ENCODE results near the gene CCDC117. TPM values are rescaled to one million over a fixed set of nuclear protein-coding genes. Genes with fewer than 3 reads are reported as not detected.
A peak's percentile ranks its signal among the peaks of the same experiment; 100 is the strongest.
"Not testable (repeated sequence)": the region's sequence is repeated elsewhere in the genome, so short reads cannot be mapped to it uniquely, and the experiment has no call there.

The CCDC117 gene
- total and polyA plus RNA-seq, 12 donors = 5.9 to 15.0 (median 11.2) TPM

GRCh38 chr22:28800308-28801041 lies 28.0 kb downstream of the CCDC117 start, which contains the start of gene XBP1:
Gene XBP1 (minus strand): TSS chr22:28800569.
- intact Hi-C loops (cut with DNase I) = loop anchor here in 2 of 10 donors (1.0 kb wide), 2 partner anchors 29 to 58 kb away; partner anchors contain the start of gene HSCB (in 1 of the 2)
- Histone ChIP-seq H3K27ac (peak within 1 kb of the TSS; percentile 93 to 100 (median 100)), H3K36me3 (peaks cover 0 to 45% (median 20%) of the 10 kb centered on the region in 9 donors), H3K4me1 (peaks cover 11 to 62% (median 55%) of the 10 kb centered on the region in 9 donors), H3K9me3 (no peaks in the 10 kb centered on the region), H3K27me3 (no peaks in the 10 kb centered on the region), H3K4me3 (peak within 1 kb of the TSS; percentile 39 to 96 (median 88))
- TF ChIP-seq, protein P1, sequence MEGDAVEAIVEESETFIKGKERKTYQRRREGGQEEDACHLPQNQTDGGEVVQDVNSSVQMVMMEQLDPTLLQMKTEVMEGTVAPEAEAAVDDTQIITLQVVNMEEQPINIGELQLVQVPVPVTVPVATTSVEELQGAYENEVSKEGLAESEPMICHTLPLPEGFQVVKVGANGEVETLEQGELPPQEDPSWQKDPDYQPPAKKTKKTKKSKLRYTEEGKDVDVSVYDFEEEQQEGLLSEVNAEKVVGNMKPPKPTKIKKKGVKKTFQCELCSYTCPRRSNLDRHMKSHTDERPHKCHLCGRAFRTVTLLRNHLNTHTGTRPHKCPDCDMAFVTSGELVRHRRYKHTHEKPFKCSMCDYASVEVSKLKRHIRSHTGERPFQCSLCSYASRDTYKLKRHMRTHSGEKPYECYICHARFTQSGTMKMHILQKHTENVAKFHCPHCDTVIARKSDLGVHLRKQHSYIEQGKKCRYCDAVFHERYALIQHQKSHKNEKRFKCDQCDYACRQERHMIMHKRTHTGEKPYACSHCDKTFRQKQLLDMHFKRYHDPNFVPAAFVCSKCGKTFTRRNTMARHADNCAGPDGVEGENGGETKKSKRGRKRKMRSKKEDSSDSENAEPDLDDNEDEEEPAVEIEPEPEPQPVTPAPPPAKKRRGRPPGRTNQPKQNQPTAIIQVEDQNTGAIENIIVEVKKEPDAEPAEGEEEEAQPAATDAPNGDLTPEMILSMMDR (IDR thresholded peaks at IDR 0.05) = no peak
- DNase-seq = peak; percentile 93 to 96
- ATAC-seq = peak; percentile 97 to 99 (median 98)
- 0% methylated on average over 75 to 78 of the region's 78 CpGs for WGBS, 2 donors

DNA sequence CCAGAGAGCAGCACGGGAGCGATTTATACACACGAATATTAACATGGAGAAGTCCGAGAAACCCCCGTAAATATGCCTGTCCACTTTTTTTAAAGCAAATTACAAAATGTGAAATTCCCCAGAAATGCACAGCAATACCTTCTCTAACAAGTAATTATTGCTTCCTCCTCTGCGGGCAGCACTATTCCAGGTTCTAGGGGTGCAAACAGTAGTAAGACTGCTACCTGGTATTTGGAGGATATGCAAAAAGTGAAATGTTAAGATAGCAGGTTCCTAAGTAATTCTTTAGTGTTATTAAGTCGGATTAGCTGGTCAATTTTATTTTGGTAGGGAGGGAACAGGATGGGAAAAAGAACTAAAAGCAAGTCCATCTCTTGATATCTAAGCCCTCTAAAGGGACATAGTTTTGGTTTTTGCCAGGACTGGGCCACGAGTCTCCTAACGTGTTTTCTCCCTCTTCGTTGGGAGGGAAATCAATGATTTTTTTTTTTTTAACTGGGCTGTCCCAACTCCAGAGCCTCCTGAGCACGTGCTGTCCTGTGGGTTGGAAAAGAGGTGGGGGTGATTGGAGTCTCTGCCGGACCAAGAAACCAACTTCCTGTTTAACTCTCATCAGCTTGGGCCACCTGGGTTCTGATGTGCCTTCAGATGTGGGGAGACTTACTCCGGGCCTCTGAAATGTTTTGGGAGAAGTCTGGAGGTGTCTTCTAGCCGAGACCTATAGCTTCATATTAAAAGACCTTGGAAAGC lies 29.5 kb downstream of the CCDC117 start:
- no peaks in the 10 kb centered on the region for H3K27me3 ChIP-seq
- H3K27ac ChIP-seq = peak overlapping the region in 5 of 10 donors; percentile 99 to 100 (median 100)
- H3K4me3 ChIP-seq = peak overlapping the region in 8 of 10 donors; percentile 4 to 96 (median 92)
- H3K4me1 ChIP-seq = peaks cover 11 to 47% (median 40%) of the 10 kb centered on the region in 9 donors
- TF ChIP-seq, protein P1 (IDR thresholded peaks at IDR 0.05) = no peak
- H3K9me3 ChIP-seq = no peaks in the 10 kb centered on the region
- WGBS, 2 donors = 57 to 61% methylated on average over 14 of the region's 14 CpGs
- H3K36me3 ChIP-seq = peaks cover 0 to 34% (median 9%) of the 10 kb centered on the region in 9 donors
- peak in 1 of 2 donors; percentile 13 for DNase-seq
- no peak for ATAC-seq
- intact Hi-C loops (cut with DNase I) = loop anchor here in 1 of 10 donors (1.0 kb wide), 1 partner anchor 31 kb away; no protein-coding TSS in a partner anchor

GRCh38 chr22:28802595-28803123 lies 30.2 kb downstream of the CCDC117 start:
- intact Hi-C loops (cut with DNase I) = no loop called here
- peak overlapping the region in 3 of 10 donors; percentile 99 to 100 (median 100) for H3K27ac ChIP-seq
- 84 to 85% methylated on average over 7 of the region's 7 CpGs for WGBS, 2 donors
- H3K4me3 ChIP-seq = peak overlapping the region in 3 of 10 donors; percentile 4 to 96 (median 93)
- DNase-seq = no peak
- peaks cover 0 to 30% (median 2%) of the 10 kb centered on the region in 9 donors for H3K36me3 ChIP-seq
- H3K27me3 ChIP-seq = no peaks in the 10 kb centered on the region
- TF ChIP-seq, protein P1 (IDR thresholded peaks at IDR 0.05) = no peak
- ATAC-seq = no peak
- H3K9me3 ChIP-seq = no peaks in the 10 kb centered on the region
- H3K4me1 ChIP-seq = peaks cover 11 to 41% (median 33%) of the 10 kb centered on the region in 9 donors

- DNase-seq; H3K27ac ChIP-seq; H3K9me3 ChIP-seq; H3K4me3 ChIP-seq; H3K27me3 ChIP-seq; intact Hi-C loops (cut with DNase I); ATAC-seq: not testable (repeated sequence)
- Histone ChIP-seq H3K36me3 (peaks cover 0 to 34% (median 0%) of the 10 kb centered on the region in 9 donors), H3K4me1 (peaks cover 4 to 50% (median 17%) of the 10 kb centered on the region in 9 donors)
- WGBS, 2 donors = 94 to 96% methylated on average over 5 of the region's 5 CpGs
These were observed 32.9 kb downstream of the CCDC117 start for GRCh38 chr22:28805426-28805825.
